GM12878 (cell line): ENCODE results near the gene HOXD9. TPM values are rescaled to one million over a fixed set of nuclear protein-coding genes. Genes with fewer than 3 reads are reported as not detected.

ENCODE experiments used
- ATAC-seq: fragments of 200-7000 bp; cut with Tn5 transposase; 3 replicates; pipeline ENCODE4 v1.9.1; 2020; ENCODE audit warnings: mild to moderate bottlenecking, moderate library complexity
- BruUV-seq: library from RNA; stranded (reverse); fragments of 400-500 nt; replicated peaks from 2 replicates; lab custom pipeline; 2021; lab: Mats Ljungman, UMichigan
- CTCF ChIA-PET: fragments of 300-600 bp; sonication (Branson Sonifier 250); formaldehyde crosslinking; extraction: SDS; loops from one replicate; lab custom pipeline; 2021; ENCODE audit warnings: inconsistent platforms; lab: Yijun Ruan, JAX
- POLR2A ChIA-PET: fragments of 350-600 bp; formaldehyde crosslinking; extraction: SDS; loops from one replicate; lab custom pipeline; 2021; ENCODE audit warnings: inconsistent platforms; lab: Charles Lee
- RAD21 ChIA-PET: fragments of 300-600 bp; sonication (Branson Sonifier 250); formaldehyde crosslinking; loops from one replicate; lab custom pipeline; 2023; ENCODE audit warnings: antibody characterized with exemption; ENCODE audit not compliant: unreplicated experiment; lab: Charles Lee
- SMC1A ChIA-PET: fragments of 300-600 bp; sonication (Branson Sonifier 250); formaldehyde crosslinking; loops from one replicate; lab custom pipeline; 2023; ENCODE audit not compliant: unreplicated experiment, uncharacterized antibody; lab: Charles Lee
- DNase-seq: peaks from one replicate; pipeline ENCODE4 v3.0.0-alpha.2; 2011; ENCODE audit warnings: low read depth, low spot score
- FAIRE-seq: peaks from 3 replicates; lab custom pipeline; 2011; peaks lifted over from hg19 to GRCh38; lab: Jason Lieb, UNC
- H2AFZ ChIP-seq: 2 replicates; pipeline ENCODE4 v1.6.0; 2011; ENCODE audit warnings: low read depth, low read length, control low read depth; ENCODE audit not compliant: control insufficient read depth
- H3K27ac ChIP-seq: 2 replicates; pipeline ENCODE4 v1.5.1; 2011; ENCODE audit warnings: control low read depth; ENCODE audit not compliant: control insufficient read depth, insufficient read depth
- H3K27me3 ChIP-seq, 2 experiments: replicated peaks in 1 of 2; 2 replicates each; pipeline versions ENCODE4 v1.6.0 to v1.6.1; 2011; ENCODE audit warnings: low read length in 1 of 2; ENCODE audit not compliant: control insufficient read depth in 2 of 2, insufficient read depth in 2 of 2
- H3K36me3 ChIP-seq, 2 experiments: 2 replicates each; pipeline ENCODE4 v1.5.1; 2011; ENCODE audit warnings: low read length in 1 of 2; ENCODE audit not compliant: control insufficient read depth in 2 of 2, insufficient read depth in 2 of 2
- H3K4me1 ChIP-seq: 2 replicates; pipeline ENCODE4 v1.6.1; 2011; ENCODE audit warnings: mild to moderate bottlenecking, low read length, moderate library complexity, mixed read lengths; ENCODE audit not compliant: control insufficient read depth, insufficient read depth
- H3K4me2 ChIP-seq: 2 replicates; pipeline ENCODE4 v1.6.0; 2011; ENCODE audit warnings: control low read depth; ENCODE audit not compliant: control insufficient read depth, insufficient read depth
- H3K4me3 ChIP-seq: fragments of 200-600 bp; sonication (generic); 2 replicates; pipeline ENCODE4 v1.5.1; 2016
- H3K79me2 ChIP-seq: 2 replicates; pipeline ENCODE4 v1.6.0; 2011; ENCODE audit warnings: low read length; ENCODE audit not compliant: control insufficient read depth, insufficient read depth
- H3K9ac ChIP-seq: 2 replicates; pipeline ENCODE4 v1.8.0; 2011; ENCODE audit warnings: low read length, control low read depth, mixed read lengths; ENCODE audit not compliant: control insufficient read depth, insufficient read depth
- H3K9me3 ChIP-seq: replicated peaks from 3 replicates; pipeline ENCODE4 v1.5.1; 2011; ENCODE audit warnings: mild to moderate bottlenecking, low read length; ENCODE audit not compliant: control insufficient read depth, insufficient read depth
- H4K20me1 ChIP-seq: 2 replicates; pipeline ENCODE4 v1.6.0; 2011; ENCODE audit not compliant: control insufficient read depth, insufficient read depth
- E4F1 ChIP-seq: fragments of 450-650 bp; IDR thresholded peaks from 2 replicates; pipeline ENCODE4 v1.6.1; 2018; ENCODE audit warnings: borderline replicate concordance, mild to moderate bottlenecking; ENCODE audit not compliant: partially characterized antibody
- HDGF ChIP-seq: fragments of 450-650 bp; IDR thresholded peaks from 2 replicates; pipeline ENCODE4 v1.6.1; 2016; ENCODE audit warnings: antibody characterized with exemption
- SPI1 ChIP-seq: IDR thresholded peaks from 2 replicates; pipeline ENCODE4 v1.6.1; 2011; ENCODE audit warnings: low read depth, mild to moderate bottlenecking, low read length, moderate library complexity, borderline replicate concordance; ENCODE audit not compliant: insufficient read depth
- SREBF2 ChIP-seq: IDR thresholded peaks from 2 replicates; pipeline ENCODE4 v1.6.1; 2012; ENCODE audit warnings: mild to moderate bottlenecking, low read length
- TCF12 ChIP-seq: IDR thresholded peaks from 2 replicates; pipeline ENCODE4 v1.6.1; 2011; ENCODE audit warnings: low read depth, mild to moderate bottlenecking, low read length
- ZNF622 ChIP-seq: fragments of 450-650 bp; IDR thresholded peaks from 2 replicates; pipeline ENCODE4 v1.6.1; 2017; ENCODE audit warnings: mild to moderate bottlenecking, inconsistent platforms
- WGBS: methylation state at CpG from one replicate; pipeline ENCODE4 v1.1.6; 2016; ENCODE audit warnings: low lambda C conversion rate; ENCODE audit not compliant: insufficient replicate concordance, insufficient coverage; ENCODE audit errors: missing lambda C conversion rate; 5-methylcytosine and 5-hydroxymethylcytosine counted together
- in situ Hi-C: fragments of 300-500 bp; cut with MboI; formaldehyde crosslinking; loops from 9 replicates; pipeline ENCODE4 v1.14.3; 2018; ENCODE audit warnings: mixed read lengths
- intact Hi-C: fragments of 100-400 bp; cut with micrococcal nuclease; formaldehyde crosslinking; loops from one replicate; pipeline ENCODE4 v1.14.2; 2022; ENCODE audit not compliant: unreplicated experiment
- polyA plus RNA-seq, 11 experiments: library from polyadenylated mRNA; depleted of rRNA in 4 of 11; unstranded in 6 of 11; stranded (reverse) in 5 of 11; fragments of >200 nt; fragmentation: Nextera tagmentation in 4 of 11; fragmentation: Illumina TruSeq in 1 of 11; extraction: Ambion mirVana in 4 of 11; extraction: Trizol in 1 of 11; gene quantifications; 1 replicate in 1 of 11; 2 replicates in 10 of 11; pipeline versions ENCODE4 v1.2.1 to v1.2.3, GENCODE V29; 2011 to 2016; ENCODE audit warnings: inconsistent platforms in 2 of 11, missing spikeins in 2 of 11, low read depth in 1 of 11
- total RNA-seq, 4 experiments: library from RNA; depleted of rRNA in 3 of 4; stranded (reverse); fragments of >200 nt in 3 of 4; fragmentation: Illumina TruSeq in 1 of 4; extraction: Trizol in 1 of 4; gene quantifications; 2 replicates each; pipeline versions ENCODE4 v1.2.1 to v1.2.3, GENCODE V29; 2013 to 2021

The HOXD9 gene
- total and polyA plus RNA-seq, 10 of the 15 experiments (the other 5 are each of a cell fraction or from before 2014, with no cell fraction given), result not detected

DNA sequence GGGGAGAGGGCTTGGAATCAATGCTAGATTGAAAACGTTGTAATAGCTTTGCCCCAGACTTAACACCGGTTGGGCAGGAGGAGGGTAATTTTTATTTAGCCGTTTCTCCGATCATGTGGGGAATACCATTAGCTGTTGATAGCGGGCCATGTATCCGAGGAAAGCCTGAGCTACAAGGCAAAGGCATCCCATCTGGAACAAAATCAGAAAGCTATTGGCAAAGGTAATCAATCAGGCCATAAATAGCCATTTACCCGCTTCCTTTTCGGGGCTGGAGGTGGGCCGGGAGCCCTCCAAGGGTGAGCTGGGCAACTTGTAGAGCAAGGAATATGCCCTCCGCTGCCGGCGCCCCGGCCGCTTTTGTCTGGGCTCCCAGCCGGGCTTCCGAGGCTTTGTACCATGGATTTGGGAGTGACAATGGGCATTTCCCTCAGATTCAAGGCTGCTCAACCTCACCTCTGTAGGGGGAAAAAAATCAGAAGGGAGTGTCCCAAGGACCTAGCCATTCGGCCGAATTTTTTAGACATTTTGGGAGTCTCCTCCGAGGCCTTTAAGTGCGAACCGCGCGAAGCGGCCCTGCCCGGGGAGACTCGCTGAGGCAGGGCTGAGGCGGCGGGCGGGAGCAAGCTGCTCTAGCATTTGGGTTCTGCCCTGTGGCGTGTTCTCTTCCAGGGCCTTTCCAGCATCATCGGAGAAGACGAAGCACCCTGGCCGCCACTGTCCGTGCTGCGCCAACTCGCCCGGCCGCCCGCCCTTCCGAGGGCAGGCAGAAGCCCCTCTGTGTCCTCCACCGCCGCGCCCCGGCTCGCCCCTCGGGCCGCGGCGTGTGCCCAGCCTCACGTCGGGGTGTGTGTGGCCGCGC is 1.1 kb upstream of the HOXD9 start:
- no TSS peak for BruUV-seq
- H3K9ac ChIP-seq, result no peak overlapping the region
- SMC1A ChIA-PET, result no interaction called here
- H3K4me3 ChIP-seq, result no peak overlapping the region
- DNase-seq, result no peak
- 47% methylated on average over 51 of the region's 53 CpGs for WGBS
- no peak overlapping the region for H3K4me2 ChIP-seq
- intact Hi-C loops (no loop called here), in situ Hi-C loops (loop anchor here (10.0 kb wide), 1 partner anchor 703 kb away; no protein-coding TSS in a partner anchor)
- ATAC-seq, result no peak
- peaks cover 1% of the 10 kb centered on the region; the same call in 1 of the 3 replicates for H3K9me3 ChIP-seq
- H3K4me1 ChIP-seq, result no peaks in the 10 kb centered on the region
- no peaks in the 10 kb centered on the region for H3K79me2 ChIP-seq
- RAD21 ChIA-PET, result no interaction called here
- no peak for TF ChIP-seq TCF12
- TF ChIP-seq SREBF2, result no peak
- TF ChIP-seq E4F1, result no peak
- no peak for TF ChIP-seq HDGF
- TF ChIP-seq ZNF622, result no peak
- TF ChIP-seq SPI1, result no peak
- no peaks in the 10 kb centered on the region for H3K36me3 ChIP-seq
- no peak overlapping the region for H3K27ac ChIP-seq
- CTCF ChIA-PET, result interaction anchor here (0.7 to 1.4 kb wide), 5 partner anchors 11 to 530 kb away, joined by 3 to 7 read pairs (median 4); no protein-coding TSS in a partner anchor
- no peak overlapping the region for H2AFZ ChIP-seq
- no peak for FAIRE-seq
- POLR2A ChIA-PET, result no interaction called here
- H3K27me3 ChIP-seq, result peaks cover 5 to 37% of the 10 kb centered on the region in 2 experiments
- no peaks in the 10 kb centered on the region for H4K20me1 ChIP-seq
